ENCODE results near the gene ATAD3A. TPM values are rescaled to one million over a fixed set of nuclear protein-coding genes. Genes with fewer than 3 reads are reported as not detected.

Gene ATAD3A
- total RNA-seq, 1 experiment from 2014 or later, result 71.2 TPM

DNA sequence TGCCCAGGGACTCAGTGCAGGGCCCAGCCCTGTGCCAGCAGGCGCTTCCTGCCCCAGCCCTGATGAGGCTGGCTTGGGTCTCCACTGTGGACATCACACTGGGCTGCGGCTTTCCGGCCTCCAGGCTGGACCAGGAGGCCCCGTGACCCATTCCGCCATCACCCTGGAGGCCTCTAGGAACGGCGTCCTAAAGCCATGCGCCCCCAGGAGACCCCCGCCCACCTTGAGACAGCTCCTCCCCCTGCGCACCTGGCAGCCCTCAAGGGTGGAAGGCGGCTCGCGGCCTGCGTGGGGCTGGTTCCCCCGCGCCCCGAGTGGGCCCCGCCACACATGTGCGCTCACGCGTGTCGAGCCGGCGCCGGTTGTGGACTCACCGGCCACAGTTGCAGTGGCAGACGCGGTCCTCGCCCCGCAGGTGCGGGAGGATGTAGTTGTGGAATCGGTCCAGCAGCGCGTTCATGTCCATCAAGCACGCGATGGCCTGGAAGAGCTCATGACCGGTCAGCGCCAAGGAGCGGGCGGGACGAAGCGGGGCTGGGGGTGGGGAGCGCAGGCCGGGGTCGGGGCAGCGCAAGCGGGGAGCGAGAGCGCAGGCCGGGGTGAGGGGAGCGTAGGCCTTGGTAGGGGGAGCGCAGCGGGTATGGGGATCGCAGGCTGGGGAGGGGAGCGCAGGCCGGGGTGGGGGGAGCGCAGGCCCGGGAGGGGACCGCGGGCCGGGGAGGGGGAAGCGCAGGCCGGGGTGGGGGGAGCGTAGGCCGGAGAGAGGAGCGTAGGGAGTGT, 27.5 kb downstream of the ATAD3A start:
- Mint-ChIP-seq H3K4me1 (peaks cover 3% of the 10 kb centered on the region; the same call in 1 of the 2 replicates), H3K9me3 (no peaks in the 10 kb centered on the region), H3K27me3 (ENCODE audit: low read depth) (no peaks in the 10 kb centered on the region), H3K36me3 (peaks cover 10% of the 10 kb centered on the region; the same call in 1 of the 2 replicates), H3K4me3 (peak overlapping the region; percentile 71), H3K27ac (no peak overlapping the region)
- TF ChIP-seq CDX4 (CRISPR knock-in tag; IDR thresholded peaks at IDR 0.05; ENCODE audit: borderline replicate concordance) (no peak), SMAD4 (CRISPR knock-in tag; IDR thresholded peaks at IDR 0.05) (no peak), MYBL2 (CRISPR knock-in tag; IDR thresholded peaks at IDR 0.05) (0 out of 2 replicates have a peak, but pooled peaks have one; percentile 20), EMX1 (CRISPR knock-in tag; IDR thresholded peaks at IDR 0.05) (no peak), ZNF138 (CRISPR knock-in tag; conservative IDR thresholded peaks at IDR 0.05) (0 out of 2 replicates have a peak, but pooled peaks have one; percentile 31), GABPB1 (CRISPR knock-in tag; IDR thresholded peaks at IDR 0.05) (no peak), TP53 (CRISPR knock-in tag; IDR thresholded peaks at IDR 0.05) (no peak), RELA (CRISPR knock-in tag; IDR thresholded peaks at IDR 0.05; ENCODE audit: borderline replicate concordance) (no peak), ZNF423 (CRISPR knock-in tag; IDR thresholded peaks at IDR 0.05) (no peak), NR3C1 (CRISPR knock-in tag; conservative IDR thresholded peaks at IDR 0.05; ENCODE audit: low read depth) (0 out of 2 replicates have a peak, but pooled peaks have one; percentile 25)
- TF ChIP-seq, protein P1, sequence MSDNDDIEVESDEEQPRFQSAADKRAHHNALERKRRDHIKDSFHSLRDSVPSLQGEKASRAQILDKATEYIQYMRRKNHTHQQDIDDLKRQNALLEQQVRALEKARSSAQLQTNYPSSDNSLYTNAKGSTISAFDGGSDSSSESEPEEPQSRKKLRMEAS (CRISPR knock-in tag; IDR thresholded peaks at IDR 0.05), result peak; percentile 20; the same call in 1 of the 2 replicates
- TF ChIP-seq, protein P2, sequence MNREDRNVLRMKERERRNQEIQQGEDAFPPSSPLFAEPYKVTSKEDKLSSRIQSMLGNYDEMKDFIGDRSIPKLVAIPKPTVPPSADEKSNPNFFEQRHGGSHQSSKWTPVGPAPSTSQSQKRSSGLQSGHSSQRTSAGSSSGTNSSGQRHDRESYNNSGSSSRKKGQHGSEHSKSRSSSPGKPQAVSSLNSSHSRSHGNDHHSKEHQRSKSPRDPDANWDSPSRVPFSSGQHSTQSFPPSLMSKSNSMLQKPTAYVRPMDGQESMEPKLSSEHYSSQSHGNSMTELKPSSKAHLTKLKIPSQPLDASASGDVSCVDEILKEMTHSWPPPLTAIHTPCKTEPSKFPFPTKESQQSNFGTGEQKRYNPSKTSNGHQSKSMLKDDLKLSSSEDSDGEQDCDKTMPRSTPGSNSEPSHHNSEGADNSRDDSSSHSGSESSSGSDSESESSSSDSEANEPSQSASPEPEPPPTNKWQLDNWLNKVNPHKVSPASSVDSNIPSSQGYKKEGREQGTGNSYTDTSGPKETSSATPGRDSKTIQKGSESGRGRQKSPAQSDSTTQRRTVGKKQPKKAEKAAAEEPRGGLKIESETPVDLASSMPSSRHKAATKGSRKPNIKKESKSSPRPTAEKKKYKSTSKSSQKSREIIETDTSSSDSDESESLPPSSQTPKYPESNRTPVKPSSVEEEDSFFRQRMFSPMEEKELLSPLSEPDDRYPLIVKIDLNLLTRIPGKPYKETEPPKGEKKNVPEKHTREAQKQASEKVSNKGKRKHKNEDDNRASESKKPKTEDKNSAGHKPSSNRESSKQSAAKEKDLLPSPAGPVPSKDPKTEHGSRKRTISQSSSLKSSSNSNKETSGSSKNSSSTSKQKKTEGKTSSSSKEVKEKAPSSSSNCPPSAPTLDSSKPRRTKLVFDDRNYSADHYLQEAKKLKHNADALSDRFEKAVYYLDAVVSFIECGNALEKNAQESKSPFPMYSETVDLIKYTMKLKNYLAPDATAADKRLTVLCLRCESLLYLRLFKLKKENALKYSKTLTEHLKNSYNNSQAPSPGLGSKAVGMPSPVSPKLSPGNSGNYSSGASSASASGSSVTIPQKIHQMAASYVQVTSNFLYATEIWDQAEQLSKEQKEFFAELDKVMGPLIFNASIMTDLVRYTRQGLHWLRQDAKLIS (CRISPR knock-in tag; IDR thresholded peaks at IDR 0.05; ENCODE audit: borderline replicate concordance), result no peak
- peak; percentile 10 for ATAC-seq
- ChIA-PET POLR2A (interaction anchor here (0.6 kb wide), 2 partner anchors 77 to 230 kb away, joined by 3 to 4 read pairs; no protein-coding TSS in a partner anchor), CTCF (interaction anchor here (0.6 to 1.6 kb wide), 7 partner anchors 12 to 250 kb away, joined by 3 to 11 read pairs (median 3); no protein-coding TSS in a partner anchor)
- peak; percentile 64 for DNase-seq (ENCODE audit: low spot score)

GRCh38 chr1:1540090-1540817, 28.3 kb downstream of the ATAD3A start, which contains the start of gene TMEM240:
Gene TMEM240, minus strand, starts transcription at chr1:1540624. Its CDS starts 278 bp downstream, at chr1:1540346.
- H3K36me3 Mint-ChIP-seq, result peaks cover 10% of the 10 kb centered on the region
- ATAC-seq (peak; percentile 79), DNase-seq (ENCODE audit: low spot score) (peak; percentile 88)
- peak within 1 kb of the TSS; percentile 71 for H3K4me3 Mint-ChIP-seq
- TF ChIP-seq ZNF423 (CRISPR knock-in tag; IDR thresholded peaks at IDR 0.05) (no peak), ZNF317 (CRISPR knock-in tag; IDR thresholded peaks at IDR 0.05; ENCODE audit: borderline replicate concordance, low read depth) (no peak), E2F5 (CRISPR knock-in tag; IDR thresholded peaks at IDR 0.05) (no peak), KAT7 (CRISPR knock-in tag; IDR thresholded peaks at IDR 0.05; ENCODE audit: borderline replicate concordance) (no peak)
- TF ChIP-seq, protein P3, sequence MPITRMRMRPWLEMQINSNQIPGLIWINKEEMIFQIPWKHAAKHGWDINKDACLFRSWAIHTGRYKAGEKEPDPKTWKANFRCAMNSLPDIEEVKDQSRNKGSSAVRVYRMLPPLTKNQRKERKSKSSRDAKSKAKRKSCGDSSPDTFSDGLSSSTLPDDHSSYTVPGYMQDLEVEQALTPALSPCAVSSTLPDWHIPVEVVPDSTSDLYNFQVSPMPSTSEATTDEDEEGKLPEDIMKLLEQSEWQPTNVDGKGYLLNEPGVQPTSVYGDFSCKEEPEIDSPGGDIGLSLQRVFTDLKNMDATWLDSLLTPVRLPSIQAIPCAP (CRISPR knock-in tag; IDR thresholded peaks at IDR 0.05), result no peak
- no peak within 1 kb of the TSS for H3K27ac Mint-ChIP-seq
- H3K4me1 Mint-ChIP-seq, result peaks cover 3% of the 10 kb centered on the region; the same call in 1 of the 2 replicates
- CTCF ChIA-PET, result interaction anchor here (0.6 to 1.6 kb wide), 3 partner anchors 11 to 248 kb away, joined by 3 to 11 read pairs (median 3); no protein-coding TSS in a partner anchor
- H3K9me3 Mint-ChIP-seq, result no peaks in the 10 kb centered on the region
- POLR2A ChIA-PET, result no interaction called here
- no peaks in the 10 kb centered on the region for H3K27me3 Mint-ChIP-seq (ENCODE audit: low read depth)
